Caco-2 (cell line): ENCODE data around the gene NOB1. TPM values are rescaled to one million over a fixed set of nuclear protein-coding genes. Genes with fewer than 3 reads are reported as not detected.

Experiments
- BruUV-seq: library from RNA; stranded (reverse); fragments of 400-500 nt; replicated peaks from 2 replicates; lab custom pipeline; 2021; lab: Mats Ljungman, UMichigan
- CTCF ChIA-PET: fragments of 300-600 bp; sonication (Branson Sonifier 250); formaldehyde crosslinking; loops from one replicate; lab custom pipeline; 2022; ENCODE audit warnings: antibody characterized with exemption; lab: Charles Lee
- POLR2A ChIA-PET: fragments of 300-600 bp; sonication (Branson Sonifier 250); formaldehyde crosslinking; loops from one replicate; lab custom pipeline; 2022; ENCODE audit warnings: antibody characterized with exemption; lab: Charles Lee
- DNase-seq, 2 experiments: peaks; one replicate each; pipeline versions ENCODE4 v3.0.0 to v3.0.0-alpha.2; 2020 to 2022
- H3K27me3 ChIP-seq: replicated peaks from 2 replicates; pipeline ENCODE4 v1.6.0; 2011; ENCODE audit warnings: low read length; ENCODE audit not compliant: control insufficient read depth, insufficient read depth
- H3K36me3 ChIP-seq: 2 replicates; pipeline ENCODE4 v1.5.1; 2011; ENCODE audit warnings: low read length; ENCODE audit not compliant: control insufficient read depth, insufficient read depth
- H3K4me1 ChIP-seq: fragments of 250-450 bp; sonication (Bioruptor Pico); 2 replicates; pipeline ENCODE4 v1.5.1; 2020; ENCODE audit warnings: mild to moderate bottlenecking
- H3K4me3 ChIP-seq: 2 replicates; pipeline ENCODE4 v1.5.1; 2011; ENCODE audit warnings: low read depth, mild to moderate bottlenecking, control low read depth, low read length
- H3K9me3 ChIP-seq: fragments of 250-450 bp; sonication (Bioruptor Pico); 2 replicates; pipeline ENCODE4 v1.5.1; 2020; ENCODE audit warnings: mild to moderate bottlenecking, moderate library complexity
- H3K27ac Mint-ChIP-seq: one replicate; pipeline ENCODE4 v1.8.0; 2022; ENCODE audit warnings: mixed read lengths; ENCODE audit not compliant: unreplicated experiment
- H3K27me3 Mint-ChIP-seq: one replicate; pipeline ENCODE4 v1.8.0; 2022; ENCODE audit warnings: mixed read lengths; ENCODE audit not compliant: insufficient read depth, unreplicated experiment
- H3K36me3 Mint-ChIP-seq: one replicate; pipeline ENCODE4 v1.8.0; 2022; ENCODE audit warnings: mild to moderate bottlenecking, mixed read lengths; ENCODE audit not compliant: insufficient read depth, unreplicated experiment
- H3K4me1 Mint-ChIP-seq: one replicate; pipeline ENCODE4 v1.8.0; 2022; ENCODE audit warnings: low read depth, mixed read lengths; ENCODE audit not compliant: unreplicated experiment
- H3K4me3 Mint-ChIP-seq: one replicate; pipeline ENCODE4 v1.8.0; 2022; ENCODE audit warnings: mild to moderate bottlenecking, moderate library complexity, mixed read lengths; ENCODE audit not compliant: unreplicated experiment
- H3K9me3 Mint-ChIP-seq: one replicate; pipeline ENCODE4 v1.8.0; 2022; ENCODE audit warnings: mixed read lengths; ENCODE audit not compliant: unreplicated experiment
- intact Hi-C: fragments of 100-400 bp; cut with micrococcal nuclease; formaldehyde crosslinking; loops from one replicate; pipeline ENCODE4 v1.10.0; 2022; ENCODE audit not compliant: unreplicated experiment
- total RNA-seq: library from RNA; stranded (reverse); gene quantifications from 2 replicates; pipeline ENCODE4 v1.2.3, GENCODE V29; 2022
- TF ChIP-seq, protein P1 (sequence below), 2 experiments: fragments of 200-600 bp in 1 of 2; IDR thresholded peaks; 1 replicate in 1 of 2; 2 replicates in 1 of 2; pipeline versions ENCODE4 v1.5.1 to v1.8.0; 2011 to 2022; ENCODE audit warnings: antibody characterized with exemption in 1 of 2, control low read depth in 1 of 2, inconsistent platforms in 1 of 2, low read depth in 1 of 2, low read length in 1 of 2, mild to moderate bottlenecking in 1 of 2, moderate library complexity in 1 of 2; ENCODE audit not compliant: insufficient read depth in 1 of 2, severe bottlenecking in 1 of 2, unreplicated experiment in 1 of 2

NOB1 gene
- total RNA-seq, 1 experiment from 2014 or later = 120 TPM

DNA sequence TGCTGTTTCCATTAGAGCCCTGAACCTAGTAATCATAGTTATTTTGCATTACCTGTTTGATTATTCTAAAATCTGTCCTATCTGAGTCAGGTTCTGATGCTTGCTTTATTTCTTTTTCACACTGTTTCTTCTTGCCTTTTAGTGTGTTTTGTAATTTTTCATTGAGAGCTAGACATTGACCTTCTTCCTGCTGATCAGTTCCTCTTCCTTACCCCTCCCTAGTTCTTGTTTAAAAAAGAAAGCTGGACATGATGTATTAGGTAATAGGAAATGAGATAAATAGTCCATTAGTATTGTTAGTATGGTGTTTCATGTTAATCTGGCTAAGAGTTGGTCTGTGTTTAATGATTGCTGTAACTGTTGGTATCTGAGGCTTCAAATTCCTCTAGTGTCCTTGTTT is 20.8 kb upstream of the NOB1 start:
- Mint-ChIP-seq H3K27me3 (no peaks in the 10 kb centered on the region), H3K27ac (no peak overlapping the region), H3K4me3 (no peak overlapping the region), H3K36me3 (no peaks in the 10 kb centered on the region), H3K4me1 (no peaks in the 10 kb centered on the region), H3K9me3 (peaks cover 13% of the 10 kb centered on the region)
- H3K36me3 ChIP-seq = no peaks in the 10 kb centered on the region
- H3K4me3 ChIP-seq = no peak overlapping the region
- no peaks in the 10 kb centered on the region for H3K4me1 ChIP-seq
- peaks cover 12% of the 10 kb centered on the region; the same call in 1 of the 2 replicates for H3K9me3 ChIP-seq
- ChIA-PET POLR2A (no interaction called here), CTCF (no interaction called here)
- no TSS peak for BruUV-seq
- TF ChIP-seq, protein P1, sequence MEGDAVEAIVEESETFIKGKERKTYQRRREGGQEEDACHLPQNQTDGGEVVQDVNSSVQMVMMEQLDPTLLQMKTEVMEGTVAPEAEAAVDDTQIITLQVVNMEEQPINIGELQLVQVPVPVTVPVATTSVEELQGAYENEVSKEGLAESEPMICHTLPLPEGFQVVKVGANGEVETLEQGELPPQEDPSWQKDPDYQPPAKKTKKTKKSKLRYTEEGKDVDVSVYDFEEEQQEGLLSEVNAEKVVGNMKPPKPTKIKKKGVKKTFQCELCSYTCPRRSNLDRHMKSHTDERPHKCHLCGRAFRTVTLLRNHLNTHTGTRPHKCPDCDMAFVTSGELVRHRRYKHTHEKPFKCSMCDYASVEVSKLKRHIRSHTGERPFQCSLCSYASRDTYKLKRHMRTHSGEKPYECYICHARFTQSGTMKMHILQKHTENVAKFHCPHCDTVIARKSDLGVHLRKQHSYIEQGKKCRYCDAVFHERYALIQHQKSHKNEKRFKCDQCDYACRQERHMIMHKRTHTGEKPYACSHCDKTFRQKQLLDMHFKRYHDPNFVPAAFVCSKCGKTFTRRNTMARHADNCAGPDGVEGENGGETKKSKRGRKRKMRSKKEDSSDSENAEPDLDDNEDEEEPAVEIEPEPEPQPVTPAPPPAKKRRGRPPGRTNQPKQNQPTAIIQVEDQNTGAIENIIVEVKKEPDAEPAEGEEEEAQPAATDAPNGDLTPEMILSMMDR (IDR thresholded peaks at IDR 0.05; ENCODE audit: insufficient read depth in 1 of 2, low read depth in 1 of 2, low read length in 1 of 2, severe bottlenecking in 1 of 2, unreplicated experiment in 1 of 2) = no peak
- H3K27me3 ChIP-seq = no peaks in the 10 kb centered on the region
- no peak for DNase-seq
- intact Hi-C loops = no loop called here

DNA sequence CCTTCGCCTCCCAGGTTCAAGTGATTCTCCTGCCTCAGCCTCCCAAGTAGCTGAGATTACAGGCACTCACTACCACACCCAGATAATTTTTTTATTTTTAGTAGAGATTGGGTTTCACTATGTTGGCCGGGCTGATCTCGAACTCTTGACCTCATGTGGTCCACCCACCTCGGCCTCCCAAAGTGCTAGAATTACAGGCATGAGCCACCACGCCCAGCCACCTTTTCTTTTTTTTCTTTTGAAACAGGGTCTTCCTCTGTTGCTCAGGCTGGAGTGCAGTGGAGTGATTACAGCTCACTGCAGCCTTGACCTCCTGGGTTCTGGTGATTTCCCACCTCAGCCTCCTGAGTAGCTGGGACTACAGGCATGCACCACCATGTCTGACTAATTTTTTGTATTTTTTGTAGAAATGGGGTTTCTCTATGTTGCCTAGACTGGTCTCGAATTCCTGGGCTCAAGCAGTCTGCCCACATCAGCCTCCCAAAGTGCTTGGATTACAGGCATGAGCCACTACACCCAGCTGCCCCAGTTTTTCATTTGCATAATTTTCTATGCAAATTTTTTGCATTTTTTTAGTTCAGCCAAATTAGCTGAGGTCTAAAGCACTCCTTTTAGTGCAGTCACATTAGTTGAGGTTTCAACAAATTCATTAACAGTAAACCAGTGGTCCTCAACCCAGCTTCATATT is 18.7 kb upstream of the NOB1 start:
- Mint-ChIP-seq H3K36me3 (peaks cover 5% of the 10 kb centered on the region), H3K4me3 (no peak overlapping the region), H3K27ac (no peak overlapping the region), H3K27me3 (no peaks in the 10 kb centered on the region), H3K9me3 (peaks cover 13% of the 10 kb centered on the region), H3K4me1 (no peaks in the 10 kb centered on the region)
- no peak overlapping the region for H3K4me3 ChIP-seq
- H3K36me3 ChIP-seq = no peaks in the 10 kb centered on the region
- BruUV-seq = no TSS peak
- no peak for DNase-seq
- H3K9me3 ChIP-seq = peaks cover 12% of the 10 kb centered on the region; the same call in 1 of the 2 replicates
- intact Hi-C loops = no loop called here
- ChIA-PET CTCF (no interaction called here), POLR2A (no interaction called here)
- TF ChIP-seq, protein P1 (IDR thresholded peaks at IDR 0.05; ENCODE audit: insufficient read depth in 1 of 2, low read depth in 1 of 2, low read length in 1 of 2, severe bottlenecking in 1 of 2, unreplicated experiment in 1 of 2) = no peak
- no peaks in the 10 kb centered on the region for H3K27me3 ChIP-seq
- H3K4me1 ChIP-seq = no peaks in the 10 kb centered on the region

DNA sequence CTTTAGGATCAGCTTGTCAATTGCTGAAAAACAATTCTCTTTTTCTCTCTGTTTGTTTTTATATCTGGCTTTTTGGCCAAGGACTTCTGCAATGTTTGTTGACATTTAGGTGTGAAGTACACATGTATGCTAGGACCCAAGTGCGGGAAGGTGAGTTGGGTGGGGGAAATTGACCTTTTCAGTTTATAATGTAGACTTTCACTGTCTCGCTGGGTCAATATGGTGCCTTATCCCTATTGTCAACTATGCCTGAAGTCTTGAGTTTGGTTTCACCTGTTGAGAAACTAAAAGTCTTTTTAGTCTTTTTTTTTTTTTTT is 16.9 kb upstream of the NOB1 start:
- Mint-ChIP-seq H3K36me3 (peaks cover 6% of the 10 kb centered on the region), H3K4me3 (no peak overlapping the region), H3K27me3 (no peaks in the 10 kb centered on the region), H3K4me1 (no peaks in the 10 kb centered on the region), H3K9me3 (peaks cover 25% of the 10 kb centered on the region), H3K27ac (no peak overlapping the region)
- TF ChIP-seq, protein P1 (IDR thresholded peaks at IDR 0.05; ENCODE audit: insufficient read depth in 1 of 2, low read depth in 1 of 2, low read length in 1 of 2, severe bottlenecking in 1 of 2, unreplicated experiment in 1 of 2) = no peak
- CTCF ChIA-PET = no interaction called here
- no TSS peak for BruUV-seq
- Histone ChIP-seq H3K9me3 (peaks cover 9% of the 10 kb centered on the region; the same call in 1 of the 2 replicates), H3K4me1 (no peaks in the 10 kb centered on the region), H3K4me3 (no peak overlapping the region), H3K27me3 (no peaks in the 10 kb centered on the region), H3K36me3 (no peaks in the 10 kb centered on the region)
- intact Hi-C loops = no loop called here
- DNase-seq = no peak
- POLR2A ChIA-PET = no interaction called here
